ENCODE measurements around the gene COX7B2. TPM values are rescaled to one million over a fixed set of nuclear protein-coding genes. Genes with fewer than 3 reads are reported as not detected.

COX7B2 gene
- total and polyA plus RNA-seq, 2 of the 4 experiments (the other 2 are of a cell fraction), result not detected

GRCh38 chr4:46839128-46839527, 69.9 kb downstream of the COX7B2 start:
- no peak overlapping the region for H4K5ac ChIP-seq (ENCODE audit: low read depth, low read length)
- H3K56ac ChIP-seq (ENCODE audit: extremely low read depth, insufficient read depth, low read length), result no peak overlapping the region
- no peak overlapping the region for H2BK120ac ChIP-seq (ENCODE audit: low read depth, low read length)
- no peak overlapping the region for H2BK5ac ChIP-seq (ENCODE audit: low read depth, low read length, poor library complexity, severe bottlenecking)
- H3K23ac ChIP-seq (ENCODE audit: low read depth, low read length), result no peak overlapping the region
- H2AFZ ChIP-seq (replicated peaks; ENCODE audit: low read length, poor library complexity), result no peak overlapping the region
- H3K4ac ChIP-seq (ENCODE audit: low read depth, low read length), result no peak overlapping the region
- no peaks in the 10 kb centered on the region for H4K20me1 ChIP-seq (ENCODE audit: insufficient read depth, low read length)
- no CpG with 5 or more reads among the region's 1 CpG for WGBS, 2 experiments (ENCODE audit: extremely low coverage in 2 of 2, insufficient read length in 1 of 2)
- H3K27me3 ChIP-seq (ENCODE audit: control insufficient read depth, insufficient read depth, low read length), result no peaks in the 10 kb centered on the region
- H2BK15ac ChIP-seq (ENCODE audit: low read depth, low read length), result no peak overlapping the region
- no peaks in the 10 kb centered on the region for H3K79me1 ChIP-seq (ENCODE audit: low read depth in 1 of 2, low read length in 2 of 2)
- no peaks in the 10 kb centered on the region for H3K4me1 ChIP-seq (ENCODE audit: control insufficient read depth, insufficient read depth, low read length)
- H2AK5ac ChIP-seq (ENCODE audit: low read depth, low read length), result no peak overlapping the region
- intact Hi-C loops (cut with micrococcal nuclease), result no loop called here
- CTCF ChIA-PET, result no interaction called here
- H3K36me3 ChIP-seq (ENCODE audit: control insufficient read depth, insufficient read depth, low read length), result no peaks in the 10 kb centered on the region
- in situ Hi-C loops (cut with MboI; ENCODE audit: low sequenced_read_pairs), result no loop called here
- ATAC-seq (ENCODE audit: low read depth) (no peak), DNase-seq (no peak)
- no peak overlapping the region for H4K8ac ChIP-seq (ENCODE audit: low read depth in 2 of 2, low read length in 2 of 2)
- no peaks in the 10 kb centered on the region for H3K9me1 ChIP-seq (ENCODE audit: insufficient read depth, low read length)
- H3K4me3 ChIP-seq (ENCODE audit: insufficient read depth, low read depth, low read length), result no peak overlapping the region
- no peak overlapping the region for H2BK20ac ChIP-seq (ENCODE audit: low read depth, low read length)
- no peak overlapping the region for H3K18ac ChIP-seq (ENCODE audit: low read depth, low read length)
- H2AK9ac ChIP-seq (replicated peaks; ENCODE audit: low read depth, low read length, poor library complexity), result no peak overlapping the region
- dilution Hi-C loops (cut with HindIII; ENCODE audit: low sequenced_read_pairs, unreplicated experiment), result no loop called here
- POLR2A ChIA-PET (ENCODE audit: unreplicated experiment), result no interaction called here
- BruUV-seq (replicated peaks), result no TSS peak
- TF ChIP-seq NFE2L2 (IDR thresholded peaks at IDR 0.05; ENCODE audit: low read depth, low read length) (no peak), RFX5 (IDR thresholded peaks at IDR 0.05; ENCODE audit: low read depth, low read length) (no peak), POLR2A (IDR thresholded peaks at IDR 0.05; ENCODE audit: low read depth, low read length) (no peak), USF2 (IDR thresholded peaks at IDR 0.05; ENCODE audit: low read depth, low read length) (no peak), CTCF (conservative IDR thresholded peaks at IDR 0.05; ENCODE audit: low read depth, low read length) (no peak), RCOR1 (IDR thresholded peaks at IDR 0.05; ENCODE audit: insufficient replicate concordance, low read length) (no peak), BHLHE40 (IDR thresholded peaks at IDR 0.05; ENCODE audit: low read depth, low read length) (no peak), FOS (IDR thresholded peaks at IDR 0.05; ENCODE audit: low read depth, low read length) (no peak), ELK1 (IDR thresholded peaks at IDR 0.05; ENCODE audit: borderline replicate concordance, low read depth, low read length) (no peak), MAZ (IDR thresholded peaks at IDR 0.05; ENCODE audit: borderline replicate concordance, low read depth, low read length) (no peak)
- H3K9ac ChIP-seq (ENCODE audit: low read depth, low read length), result no peak overlapping the region
- no peak overlapping the region for H3K4me2 ChIP-seq (ENCODE audit: low read depth, low read length)
- no peak overlapping the region for H3K27ac ChIP-seq (ENCODE audit: insufficient read depth, low read length)
- no peak overlapping the region for H3K14ac ChIP-seq (replicated peaks; ENCODE audit: low read depth, low read length)
- H4K91ac ChIP-seq (ENCODE audit: insufficient read depth, low read depth, low read length), result no peak overlapping the region
- H3K9me3 ChIP-seq (ENCODE audit: control insufficient read depth, insufficient read depth, low read length), result no peaks in the 10 kb centered on the region

Data from IMR-90 (cell line).